CD4-positive, alpha-beta T cell treated with Interleukin-6 at 100 ng/mL for 8 hours (primary cell): ENCODE data around the gene BCAS3.
"Not testable (repeated sequence)": the region's sequence is repeated elsewhere in the genome, so short reads cannot be mapped to it uniquely, and the experiment has no call there.

ENCODE experiments used
- DNase-seq: peaks from one replicate; pipeline ENCODE4 v3.0.0-alpha.2; 2020; ENCODE audit warnings: mixed read lengths, low spot score

The BCAS3 gene

DNA sequence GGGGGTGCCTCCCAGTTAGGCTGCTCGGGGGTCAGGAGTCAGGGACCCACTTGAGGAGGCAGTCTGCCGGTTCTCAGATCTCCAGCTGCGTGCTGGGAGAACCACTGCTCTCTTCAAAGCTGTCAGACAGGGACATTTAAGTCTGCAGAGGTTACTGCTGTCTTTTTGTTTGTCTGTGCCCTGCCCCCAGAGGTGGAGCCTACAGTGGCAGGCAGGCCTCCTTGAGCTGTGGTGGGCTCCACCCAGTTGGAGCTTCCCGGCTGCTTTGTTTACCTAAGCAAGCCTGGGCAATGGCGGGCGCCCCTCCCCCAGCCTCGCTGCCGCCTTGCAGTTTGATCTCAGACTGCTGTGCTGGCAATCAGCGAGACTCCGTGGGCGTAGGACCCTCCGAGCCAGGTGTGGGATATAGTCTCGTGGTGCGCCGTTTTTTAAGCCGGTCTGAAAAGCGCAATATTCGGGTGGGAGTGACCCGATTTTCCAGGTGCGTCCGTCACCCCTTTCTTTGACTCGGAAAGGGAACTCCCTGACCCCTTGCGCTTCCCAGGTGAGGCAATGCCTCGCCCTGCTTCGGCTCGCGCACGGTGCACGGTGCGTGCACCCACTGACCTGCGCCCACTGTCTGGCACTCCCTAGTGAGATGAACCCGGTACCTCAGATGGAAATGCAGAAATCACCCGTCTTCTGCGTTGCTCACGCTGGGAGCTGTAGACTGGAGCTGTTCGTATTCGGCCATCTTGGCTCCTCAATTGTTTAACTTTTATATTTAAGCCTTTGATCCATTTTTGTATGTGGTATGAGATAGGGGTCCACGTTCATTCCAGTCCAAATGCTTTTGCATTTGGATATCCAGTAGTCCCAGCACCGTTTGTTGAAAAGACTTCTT, 209.3 kb downstream of the BCAS3 start:
- not testable (repeated sequence) for DNase-seq

DNA sequence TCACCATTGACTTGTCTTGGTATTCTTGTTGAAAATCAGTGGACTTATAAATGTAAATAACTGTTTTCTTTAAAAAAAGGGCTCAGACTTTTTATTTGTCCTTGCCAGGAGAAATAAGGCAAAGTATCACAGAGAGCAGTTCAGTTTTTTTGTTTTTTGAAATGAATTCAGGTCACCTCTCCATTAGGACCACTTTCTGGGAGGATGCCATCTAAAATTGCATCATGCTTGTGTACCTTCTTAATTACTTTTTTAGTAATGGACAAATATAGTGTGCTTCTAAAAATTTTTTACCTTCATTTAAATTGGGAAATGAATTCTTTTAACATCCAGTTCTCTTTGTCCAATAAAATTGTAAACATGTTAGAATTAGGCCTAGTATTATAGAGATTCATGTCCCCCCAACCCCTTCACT, 210.0 kb downstream of the BCAS3 start:
- no peak for DNase-seq

DNA sequence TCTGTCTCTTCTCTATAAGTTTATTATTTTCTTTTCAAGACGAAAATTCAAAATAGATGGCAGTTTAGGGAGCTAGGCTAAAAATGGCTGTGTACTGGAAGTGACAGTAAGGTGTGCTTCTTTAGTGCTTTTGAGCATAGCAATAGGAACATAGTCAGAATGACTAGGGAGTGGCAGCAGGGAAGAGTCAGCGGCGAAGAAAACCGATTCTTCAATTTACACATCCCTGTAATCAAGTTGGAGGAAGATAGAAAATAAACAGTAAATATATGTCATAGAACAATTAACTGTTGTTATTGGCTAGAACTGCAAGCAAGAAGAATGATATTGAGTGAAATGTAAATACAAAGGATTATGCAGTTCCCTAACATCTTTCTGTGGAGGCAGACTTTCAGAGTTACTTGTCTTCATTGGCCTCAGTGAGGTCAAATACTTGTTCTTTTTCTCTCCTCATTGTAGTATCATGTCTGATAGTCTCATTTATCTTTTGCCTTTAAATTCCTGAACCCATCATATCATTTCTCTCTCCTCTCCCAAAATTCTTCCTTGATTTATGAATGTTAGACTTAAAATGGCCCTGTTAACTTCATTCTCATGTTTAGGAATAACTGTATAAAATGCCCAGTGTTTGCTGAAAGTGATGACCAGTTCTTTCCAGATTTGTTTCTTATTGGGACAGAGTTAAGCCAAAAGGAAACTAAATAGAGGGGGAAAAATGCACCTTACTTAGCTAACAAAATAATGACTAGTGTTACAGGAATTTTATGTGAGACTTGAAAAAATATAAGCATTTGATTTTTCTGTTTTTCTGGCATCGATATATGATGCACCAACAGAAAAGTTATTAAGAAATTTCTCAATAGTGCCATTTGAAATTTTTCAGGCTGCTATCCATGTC, 211.4 kb downstream of the BCAS3 start:
- no peak for DNase-seq

DNA sequence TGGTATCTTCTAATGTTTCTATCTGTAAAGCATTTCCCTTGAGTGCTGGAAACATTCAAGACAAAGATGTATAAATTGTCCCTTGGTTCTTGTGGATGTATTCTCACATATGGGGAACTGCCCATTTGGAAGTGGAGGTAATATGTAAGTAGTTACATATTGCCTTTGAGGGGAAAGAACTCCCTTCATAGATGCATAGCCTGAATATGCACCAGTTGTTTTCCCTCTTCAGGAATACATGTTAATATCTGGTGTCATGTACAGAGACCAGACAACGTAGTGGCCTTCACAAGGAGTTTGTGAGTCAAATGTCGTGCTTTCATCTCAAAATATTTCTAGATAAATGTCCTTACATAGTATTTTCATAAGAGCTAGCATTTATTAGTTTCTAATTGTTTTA, 213.5 kb downstream of the BCAS3 start:
- DNase-seq = no peak

DNA sequence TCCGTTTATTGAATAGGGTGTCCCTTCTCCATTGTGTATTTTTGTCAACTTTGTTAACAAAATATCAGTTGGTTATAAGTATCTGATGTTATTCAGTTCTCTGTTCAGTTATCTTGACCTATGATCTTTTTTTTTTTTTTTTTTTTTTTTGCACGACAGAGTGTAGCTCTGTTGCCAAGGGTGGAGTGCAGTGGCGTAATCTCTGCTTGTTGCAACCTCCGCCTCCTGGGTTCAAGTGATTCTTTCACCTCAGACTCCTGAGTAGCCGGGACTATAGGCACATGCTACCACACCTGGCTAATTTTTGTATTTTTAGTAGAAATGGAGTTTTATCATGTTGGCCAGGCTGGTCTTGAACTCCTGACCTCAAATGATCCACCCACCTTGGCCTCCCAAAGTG, 215.8 kb downstream of the BCAS3 start:
- DNase-seq = no peak

DNA sequence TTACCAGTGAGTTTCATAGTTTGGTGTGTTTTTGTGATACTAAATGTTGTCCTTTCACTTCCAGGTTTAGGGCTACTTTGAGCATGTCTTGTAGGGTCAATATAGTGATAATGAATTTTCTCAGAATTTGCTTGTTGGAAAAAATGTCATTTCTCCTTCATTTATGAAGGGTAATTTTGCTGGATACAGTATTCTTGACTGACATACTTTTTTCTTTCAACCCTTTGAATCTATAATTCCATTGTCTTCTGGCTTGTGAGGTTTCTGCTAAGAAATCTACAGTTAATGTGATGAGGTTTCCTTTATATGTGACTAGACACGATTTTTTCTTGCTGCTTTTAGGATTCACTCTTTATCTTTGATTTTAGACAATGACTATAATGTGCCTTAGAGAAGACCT, 219.3 kb downstream of the BCAS3 start:
- no peak for DNase-seq

DNA sequence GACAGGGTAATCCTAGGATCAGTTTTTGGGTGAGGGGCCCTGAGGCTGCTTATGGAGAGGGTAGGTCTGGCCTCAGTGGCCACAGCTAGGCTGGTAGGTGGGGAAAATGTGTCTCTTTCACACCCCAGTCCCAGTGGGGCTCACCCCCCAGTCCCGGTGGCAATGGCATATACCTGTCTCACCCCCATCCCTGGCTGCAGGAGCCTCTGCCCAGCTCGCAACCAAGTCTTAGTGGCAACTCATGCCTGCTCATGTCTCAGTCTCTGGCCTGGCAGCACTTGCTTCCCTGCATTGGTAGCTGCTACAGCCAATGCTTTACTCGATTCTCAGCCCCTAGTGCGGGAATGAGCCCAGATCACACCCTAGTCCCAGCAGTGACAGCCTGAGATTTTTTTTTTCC, 221.5 kb downstream of the BCAS3 start:
- no peak for DNase-seq

DNA sequence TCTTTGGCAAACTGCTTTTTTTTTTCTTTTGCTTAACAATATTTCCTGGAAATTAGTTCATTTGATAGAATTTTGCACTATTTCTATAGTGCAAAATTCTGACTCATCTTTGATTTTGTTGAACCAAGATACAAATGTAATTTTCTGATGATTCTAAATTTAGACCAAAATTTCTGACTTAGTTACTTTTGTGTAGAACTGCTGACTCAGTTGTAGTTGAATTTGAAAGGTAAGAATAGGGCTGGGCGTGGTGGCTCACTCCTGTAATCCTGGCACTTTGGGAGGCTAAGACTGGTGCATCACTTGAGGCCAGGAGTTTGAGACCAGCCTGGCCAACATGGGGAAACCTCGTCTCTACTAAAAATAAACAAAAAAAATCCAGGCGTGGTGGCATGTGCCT, 223.0 kb downstream of the BCAS3 start:
- no peak for DNase-seq

DNA sequence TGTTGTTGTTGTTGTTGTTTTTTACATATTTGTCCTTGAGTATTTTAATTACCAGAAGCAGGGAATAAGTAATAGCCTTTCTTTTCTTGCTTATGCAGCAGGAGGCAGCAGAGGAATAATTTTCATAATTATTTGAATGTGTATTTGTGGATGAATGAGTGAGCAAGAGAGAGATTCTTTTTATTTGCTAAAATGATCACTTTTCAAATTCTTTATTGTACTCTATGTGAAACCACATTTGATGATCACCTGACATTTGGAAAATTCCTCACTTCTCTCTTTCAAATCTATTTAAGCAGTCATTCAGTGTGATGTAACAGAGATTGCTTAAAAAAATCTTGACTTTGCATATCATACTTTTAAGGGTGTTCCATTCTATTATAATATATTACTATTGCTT, 223.6 kb downstream of the BCAS3 start:
- no peak for DNase-seq

DNA sequence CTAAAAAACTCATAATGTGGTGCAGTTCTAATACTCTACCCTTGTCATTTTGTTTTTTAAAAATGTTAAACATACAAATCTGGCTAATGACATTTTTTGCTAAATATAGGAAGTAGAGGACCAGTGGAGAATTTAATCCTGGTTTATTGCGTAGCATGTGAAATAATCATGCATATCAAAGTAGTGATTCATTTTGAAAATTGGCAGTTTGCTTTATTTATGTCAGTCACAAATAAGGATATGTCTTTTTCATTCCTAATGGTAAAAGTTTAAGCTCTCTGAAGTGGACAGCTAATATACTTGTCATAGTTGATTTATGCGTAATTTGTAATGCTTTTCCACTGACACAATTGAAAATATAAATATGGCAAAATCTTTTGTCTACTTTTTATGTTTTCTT, 224.2 kb downstream of the BCAS3 start:
- no peak for DNase-seq

DNA sequence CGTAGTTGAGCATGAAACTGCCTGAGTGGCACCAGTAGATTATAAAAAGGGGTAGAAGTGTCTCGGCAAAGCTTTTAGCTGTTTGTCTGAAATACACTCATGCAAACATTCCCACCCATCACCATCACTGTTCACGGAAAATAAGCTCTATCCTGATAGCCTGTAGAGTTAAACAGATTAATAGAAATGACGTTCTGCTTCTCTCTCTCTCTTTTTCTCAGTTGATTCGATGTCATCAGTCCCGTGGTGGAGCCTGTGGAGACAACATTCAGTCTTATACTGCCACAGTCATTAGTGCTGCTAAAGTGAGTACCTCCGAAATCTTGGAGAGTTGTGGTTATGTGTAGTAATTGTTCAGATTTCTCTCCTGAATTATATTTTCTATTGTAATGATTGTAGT, 224.7 kb downstream of the BCAS3 start:
- DNase-seq = no peak

DNA sequence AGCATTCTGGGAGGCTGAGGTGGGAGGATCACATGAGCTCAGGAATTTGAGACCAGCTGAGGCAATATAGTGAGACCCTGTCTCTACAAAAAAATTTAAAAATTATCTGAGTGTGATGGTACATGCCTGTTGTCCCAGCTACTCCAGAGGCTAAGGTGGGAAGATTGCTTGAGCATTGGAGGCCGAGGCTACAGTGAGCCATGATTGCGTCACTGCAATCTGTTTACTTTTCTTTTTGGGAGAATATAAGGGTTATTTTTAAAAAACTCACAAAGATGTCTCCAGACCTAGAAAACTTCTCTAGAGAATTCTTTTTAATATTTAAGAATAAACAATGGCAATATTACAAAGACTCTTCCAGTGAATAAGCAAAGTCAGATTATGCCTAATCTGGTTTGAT, 226.9 kb downstream of the BCAS3 start:
- no peak for DNase-seq

DNA sequence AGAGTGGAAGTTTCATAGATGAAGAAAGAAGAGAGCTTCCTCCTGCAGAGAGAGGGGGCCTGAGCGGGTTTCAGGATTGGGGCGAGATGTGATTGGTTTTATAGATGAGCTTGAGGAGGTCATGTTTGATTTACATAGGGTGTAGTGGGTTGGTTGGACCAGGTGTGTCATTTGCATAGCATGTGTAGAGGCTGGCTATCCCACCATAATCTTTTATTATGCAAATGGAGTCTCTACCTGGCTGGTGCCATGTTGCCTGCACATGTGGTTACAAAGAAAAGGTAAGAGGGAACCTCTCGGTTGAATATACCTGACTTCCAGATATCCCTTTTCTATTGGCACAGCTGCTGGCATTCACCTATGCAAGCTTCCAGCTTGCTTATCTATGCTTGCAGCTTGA, 228.1 kb downstream of the BCAS3 start:
- no peak for DNase-seq

DNA sequence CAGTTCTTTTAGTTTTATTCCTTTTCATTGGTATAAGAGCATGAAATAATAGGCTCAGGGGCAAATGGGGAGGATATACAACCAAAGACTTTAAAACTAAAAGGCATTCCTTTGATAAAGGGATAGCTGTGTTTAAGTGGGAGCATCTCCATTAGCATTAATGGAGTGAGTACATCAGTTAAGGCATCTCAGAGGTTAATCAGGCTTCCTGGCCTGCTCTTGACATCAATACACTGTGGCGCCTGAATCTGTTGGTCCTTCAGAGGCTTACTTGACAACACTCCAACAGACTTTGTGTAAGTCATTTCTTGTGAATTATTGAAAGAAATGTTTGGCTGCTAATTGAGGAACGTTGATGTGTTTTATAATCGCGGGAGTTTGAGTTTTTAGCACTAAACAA, 230.7 kb downstream of the BCAS3 start:
- DNase-seq = no peak

DNA sequence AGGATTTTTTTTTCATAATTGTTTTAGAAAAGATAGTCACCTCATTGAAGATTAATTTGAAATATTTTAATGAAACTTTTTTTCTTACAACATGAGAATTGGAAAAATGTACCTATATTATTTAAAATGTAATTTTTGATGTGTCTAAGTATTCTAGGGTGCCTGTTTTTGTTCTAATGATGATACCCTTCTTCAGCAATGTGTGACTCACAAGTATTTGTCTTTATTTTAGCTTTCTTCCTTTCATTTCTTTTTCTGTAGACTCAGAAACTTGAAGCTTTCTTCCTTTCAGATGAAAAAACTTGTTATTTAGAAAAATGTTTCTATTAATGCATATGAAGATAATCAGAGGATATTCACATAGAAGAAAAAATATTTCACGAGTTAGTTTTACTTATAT, 231.8 kb downstream of the BCAS3 start:
- no peak for DNase-seq

DNA sequence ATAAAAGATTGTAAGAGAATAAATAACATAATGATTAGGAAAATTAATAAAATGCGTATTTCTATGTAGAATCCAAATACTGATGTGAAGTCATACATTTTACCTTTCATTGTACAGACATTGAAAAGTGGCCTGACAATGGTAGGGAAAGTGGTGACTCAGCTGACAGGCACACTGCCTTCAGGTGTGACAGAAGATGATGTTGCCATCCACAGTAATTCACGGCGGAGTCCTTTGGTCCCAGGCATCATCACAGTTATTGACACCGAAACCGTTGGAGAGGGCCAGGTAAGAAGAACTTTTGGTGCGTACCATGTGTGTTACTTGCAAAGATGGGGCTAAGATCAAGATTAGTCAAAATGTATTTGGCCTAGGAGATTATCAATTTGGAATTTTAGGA, 232.8 kb downstream of the BCAS3 start:
- DNase-seq = no peak

DNA sequence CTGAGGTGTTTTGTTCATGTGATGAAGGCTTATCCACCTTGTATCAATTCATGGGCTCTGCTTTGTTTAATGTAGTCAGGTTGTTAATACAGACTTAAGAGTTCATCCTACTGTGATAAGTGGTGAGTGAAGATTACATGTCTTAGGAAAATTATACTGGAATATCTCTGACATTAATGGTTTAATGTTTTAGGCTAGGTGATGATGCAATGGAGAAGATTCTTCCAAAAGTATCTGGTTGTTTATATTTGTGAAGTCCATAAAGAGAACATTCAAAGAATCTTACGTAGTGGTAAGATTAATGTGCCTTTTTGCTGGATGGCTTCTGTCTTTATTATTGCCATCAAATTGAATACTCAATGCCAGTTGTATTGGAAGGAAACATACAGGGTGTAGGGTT, 236.4 kb downstream of the BCAS3 start:
- no peak for DNase-seq

DNA sequence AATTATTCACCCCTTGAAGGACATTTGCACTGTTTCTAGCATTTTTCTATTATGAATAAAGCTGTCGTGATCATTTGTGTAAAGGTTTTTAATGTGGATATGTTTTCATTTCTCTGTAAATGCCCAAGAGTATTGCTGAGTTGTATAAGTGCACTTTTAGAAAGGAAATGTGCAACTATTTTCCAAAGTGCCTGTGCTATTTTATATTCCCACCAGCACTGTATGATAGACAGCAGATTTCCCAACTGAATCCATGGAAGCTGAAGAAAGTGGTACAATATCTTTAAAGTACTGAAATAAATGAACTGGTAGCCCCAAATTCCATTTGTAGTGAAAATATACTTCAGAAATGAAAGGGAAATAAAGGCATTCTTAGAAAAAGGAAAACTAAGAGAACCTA, 238.4 kb downstream of the BCAS3 start:
- DNase-seq = no peak

DNA sequence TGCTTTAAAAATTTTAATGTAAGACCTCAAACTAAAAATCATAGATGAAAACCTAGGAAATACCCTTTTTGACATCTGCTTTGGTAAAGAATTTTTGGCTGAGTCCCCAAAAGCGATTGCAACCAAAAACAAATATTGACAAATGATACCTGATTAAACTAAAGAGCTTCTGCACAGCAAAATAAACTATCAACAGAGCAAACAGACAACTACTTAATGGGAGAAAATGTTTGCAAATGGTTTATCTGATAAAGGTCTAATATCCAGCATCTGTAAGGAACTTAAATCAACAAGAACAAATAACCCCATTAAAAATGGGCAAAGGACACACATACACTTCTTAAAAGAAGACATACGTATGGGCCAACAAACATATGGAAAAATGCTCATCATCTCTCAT, 242.5 kb downstream of the BCAS3 start:
- no peak for DNase-seq

DNA sequence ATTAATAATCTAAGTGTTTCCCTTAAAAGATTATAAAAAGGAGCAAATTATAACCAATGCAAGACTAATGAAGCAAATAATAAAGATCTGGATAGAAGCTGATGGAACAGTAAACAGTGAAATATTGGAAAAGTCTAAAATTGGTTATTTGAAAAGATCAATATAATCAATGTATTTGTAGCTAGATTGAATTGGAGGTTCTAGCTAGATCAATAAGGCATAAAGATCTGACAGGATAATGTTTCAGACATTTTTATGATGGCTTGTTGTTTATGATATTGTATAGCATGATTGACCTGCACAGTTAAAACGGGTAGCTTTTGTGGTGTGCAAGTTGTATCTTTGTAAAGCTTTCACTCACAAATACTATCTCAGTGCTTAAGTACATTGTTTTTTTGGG, 245.3 kb downstream of the BCAS3 start:
- no peak for DNase-seq

DNA sequence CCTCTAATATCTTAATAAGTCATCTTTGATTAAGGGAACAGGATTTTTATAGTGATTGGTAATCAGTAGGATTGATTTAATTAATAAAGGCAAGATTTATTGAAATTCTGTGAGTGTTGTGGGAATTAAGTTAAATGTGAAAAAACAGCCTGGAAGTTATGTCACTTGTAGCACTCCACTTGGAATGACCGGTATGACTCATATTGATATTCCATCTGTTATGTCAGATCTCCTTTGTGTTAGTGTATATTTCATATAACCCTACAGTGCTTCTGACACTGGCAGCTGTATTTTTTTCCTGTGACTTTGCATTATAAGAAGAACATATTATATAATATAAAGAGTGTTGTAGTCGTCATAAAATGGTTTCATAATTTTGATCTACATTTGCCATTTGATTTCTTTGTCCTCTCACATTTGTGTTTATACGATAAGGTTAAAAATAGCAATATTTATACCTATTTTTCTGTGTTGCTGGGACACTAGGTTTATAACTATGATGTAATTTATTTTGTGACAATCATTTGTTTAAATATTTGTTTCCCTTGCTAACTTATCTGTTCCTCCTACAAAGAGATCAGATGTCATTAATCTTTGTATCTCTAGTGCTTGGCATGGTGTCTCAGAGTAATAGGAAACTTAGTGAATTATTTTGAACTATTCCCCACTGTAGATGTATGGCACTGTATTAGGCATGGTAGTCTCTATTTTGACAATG, 249.0 kb downstream of the BCAS3 start:
- DNase-seq = no peak

DNA sequence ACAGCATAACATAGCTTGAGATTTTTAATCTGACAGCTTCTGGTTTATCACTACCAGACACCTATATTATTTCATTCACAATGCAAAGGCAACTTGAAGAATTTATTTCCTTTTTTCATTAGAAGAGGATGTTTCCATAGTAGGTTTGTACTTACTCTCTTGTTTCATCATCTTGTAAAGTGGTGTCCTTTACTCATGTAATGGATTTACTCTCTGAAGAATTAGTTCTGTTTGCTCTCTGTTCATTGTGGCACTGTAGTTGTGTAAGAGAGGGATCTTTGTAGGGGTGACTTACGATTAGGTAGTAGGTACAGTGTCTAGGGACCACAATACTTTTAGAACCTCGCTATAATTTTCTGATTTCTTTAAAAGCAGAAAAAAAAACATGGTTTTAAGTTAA, 256.1 kb downstream of the BCAS3 start:
- no peak for DNase-seq

DNA sequence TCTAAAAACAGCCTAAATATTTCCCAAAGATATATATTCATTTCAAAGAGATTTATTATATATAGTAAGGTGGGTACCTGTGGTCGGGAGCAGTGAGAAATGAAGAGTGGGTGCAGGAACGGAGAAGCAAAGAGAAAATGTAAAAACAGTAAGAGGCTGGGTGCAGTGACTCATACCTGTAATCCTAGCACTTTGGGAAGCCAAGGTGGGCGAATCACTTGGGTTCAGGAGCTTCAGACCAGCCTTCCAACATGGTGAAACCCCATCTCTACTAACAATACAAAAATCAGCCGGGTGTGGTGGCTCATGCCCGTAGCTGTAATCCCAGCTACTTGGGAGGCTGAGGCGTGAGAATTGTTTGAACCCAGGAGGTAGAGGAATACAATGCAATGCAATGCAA, 257.1 kb downstream of the BCAS3 start:
- DNase-seq = no peak
